Inflammatory macrophage treated with lipopolysaccharide for 1 hour (primary cell): ENCODE data around the gene PRDM2.

Source experiments
- DNase-seq, 2 donors: peaks; one replicate each; pipeline ENCODE4 v3.0.0-alpha.2; 2020 to 2022

The PRDM2 gene

DNA sequence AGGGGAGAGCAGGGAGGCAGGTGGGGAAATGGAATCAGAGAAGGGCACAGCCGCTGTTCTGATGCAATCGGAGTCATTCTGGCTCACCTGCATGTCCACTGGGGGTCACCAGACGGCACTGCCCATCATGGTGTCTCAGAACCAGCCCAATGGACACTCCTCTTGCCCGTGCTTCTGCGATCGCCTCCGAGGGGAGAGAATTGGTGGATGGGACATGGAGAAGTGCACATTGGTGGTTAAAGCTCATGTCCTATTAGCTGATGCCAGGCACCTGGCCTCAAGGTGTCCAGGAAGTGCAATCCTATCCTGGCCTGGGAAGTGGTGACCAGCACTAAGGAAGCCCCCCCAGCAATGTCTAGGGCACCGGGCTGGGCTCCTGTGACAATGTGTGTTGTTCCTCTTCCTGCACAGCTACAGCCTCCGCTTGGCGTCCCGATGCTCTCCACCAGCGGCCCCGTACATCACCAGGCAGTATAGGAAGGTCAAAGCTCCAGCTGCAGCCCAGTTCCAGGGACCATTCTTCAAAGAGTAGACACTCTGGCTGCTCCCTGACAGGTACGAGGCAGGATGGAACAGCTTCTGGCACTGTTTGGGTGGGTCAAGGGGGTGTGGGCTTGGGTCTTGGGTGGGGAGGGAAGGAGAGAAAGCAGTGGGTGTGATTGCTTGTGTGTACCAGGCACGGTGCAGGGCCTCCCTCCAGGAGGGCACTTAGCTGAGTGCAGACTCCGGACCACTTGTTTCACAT is 116.2 kb downstream of the PRDM2 start:
- DNase-seq = no peak

DNA sequence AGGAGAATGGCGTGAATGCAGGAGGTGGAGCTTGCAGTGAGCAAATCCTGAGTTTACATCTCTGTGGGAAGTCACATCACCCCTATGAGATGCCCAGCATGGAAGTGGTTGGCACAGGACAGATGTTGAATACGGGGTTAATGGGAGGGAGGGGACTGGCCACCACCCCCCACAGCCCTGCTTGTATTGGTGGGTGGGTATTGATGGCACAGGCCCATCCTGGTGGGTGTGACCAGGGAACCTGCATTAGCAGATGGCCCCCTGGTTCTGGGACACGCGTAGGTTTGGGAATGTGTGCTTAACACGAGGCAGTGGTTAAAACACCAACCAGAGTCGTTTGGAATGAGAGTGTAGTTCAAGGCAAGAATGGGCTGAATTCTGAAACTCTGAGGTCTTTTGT is 117.9 kb downstream of the PRDM2 start:
- DNase-seq = no peak

DNA sequence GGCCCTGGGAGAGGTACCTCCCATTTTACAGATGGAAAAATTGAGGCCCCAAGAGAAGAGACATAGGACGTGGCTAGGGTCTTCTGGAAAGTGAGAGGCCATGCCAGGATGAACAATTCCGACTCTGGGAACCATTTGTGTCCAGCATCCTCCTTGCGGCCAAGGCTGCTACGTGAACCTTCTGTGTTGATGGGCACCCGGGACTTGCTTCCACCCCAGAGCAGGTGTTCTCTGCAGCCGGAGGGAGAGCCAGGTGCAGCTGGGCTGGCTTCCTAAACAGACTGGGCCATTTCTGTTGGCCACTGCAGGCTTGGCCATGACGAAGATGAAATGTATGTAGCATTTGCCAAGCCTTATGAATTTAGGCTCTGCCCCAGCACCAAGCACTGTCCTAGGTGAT is 118.9 kb downstream of the PRDM2 start:
- no peak for DNase-seq

DNA sequence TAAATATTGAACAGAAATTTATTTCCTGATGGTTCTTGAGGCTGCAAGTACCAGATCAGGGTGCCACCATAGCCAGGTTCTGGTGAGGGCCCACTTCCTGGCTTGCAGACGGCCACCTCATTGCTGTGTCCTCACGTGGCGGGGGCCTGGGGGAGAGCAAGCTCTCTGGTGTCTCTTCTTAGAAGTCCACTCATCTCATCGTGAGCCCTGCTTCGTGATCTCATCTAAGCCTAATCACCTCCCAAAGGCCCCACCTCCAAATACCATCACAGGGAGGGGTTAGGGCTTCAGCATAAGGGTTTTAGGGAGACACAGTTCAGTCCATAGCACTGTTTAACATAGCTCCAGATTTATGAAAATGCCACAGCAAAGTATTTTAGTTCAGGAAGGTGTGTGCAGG is 119.7 kb downstream of the PRDM2 start:
- no peak for DNase-seq

DNA sequence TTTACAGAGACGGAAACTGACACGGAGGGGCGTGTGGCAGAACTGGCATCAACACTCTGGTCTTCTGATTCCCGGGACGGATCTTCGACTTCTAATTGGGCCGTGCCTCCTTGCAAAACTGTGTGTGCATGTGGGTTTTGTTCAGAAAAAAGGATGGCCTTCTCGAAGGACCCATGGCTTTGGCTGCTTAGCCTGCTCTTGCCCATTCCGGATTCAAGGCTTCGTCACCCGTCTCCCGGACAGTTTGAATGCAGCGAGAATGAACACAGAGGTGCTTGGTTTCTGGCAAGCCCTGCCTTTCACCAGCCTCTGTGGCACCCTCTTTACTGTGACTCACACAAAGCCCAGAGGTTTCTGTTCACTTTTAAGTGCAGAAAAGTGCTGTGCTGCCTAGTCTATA is 120.1 kb downstream of the PRDM2 start:
- DNase-seq = no peak

DNA sequence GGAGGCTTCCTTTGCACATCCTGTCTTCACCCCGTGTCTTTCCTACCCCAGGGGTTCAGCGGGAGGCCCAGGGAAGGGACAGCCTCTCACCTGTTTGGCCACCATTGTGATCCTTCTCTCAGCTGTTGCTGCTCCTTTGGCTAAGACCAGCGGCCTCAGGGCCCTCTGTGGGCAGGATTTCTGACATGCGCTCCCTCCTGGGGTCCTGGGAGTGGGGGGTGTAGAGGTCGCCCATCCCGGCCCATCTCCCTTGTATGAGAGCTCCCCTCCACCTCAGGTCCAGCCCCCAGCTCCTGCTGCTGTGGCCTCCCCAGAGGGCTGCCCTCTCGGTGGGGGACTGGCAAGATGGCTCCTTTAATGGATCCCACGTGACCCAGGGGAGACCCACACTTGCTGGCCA is 120.5 kb downstream of the PRDM2 start:
- DNase-seq = no peak

DNA sequence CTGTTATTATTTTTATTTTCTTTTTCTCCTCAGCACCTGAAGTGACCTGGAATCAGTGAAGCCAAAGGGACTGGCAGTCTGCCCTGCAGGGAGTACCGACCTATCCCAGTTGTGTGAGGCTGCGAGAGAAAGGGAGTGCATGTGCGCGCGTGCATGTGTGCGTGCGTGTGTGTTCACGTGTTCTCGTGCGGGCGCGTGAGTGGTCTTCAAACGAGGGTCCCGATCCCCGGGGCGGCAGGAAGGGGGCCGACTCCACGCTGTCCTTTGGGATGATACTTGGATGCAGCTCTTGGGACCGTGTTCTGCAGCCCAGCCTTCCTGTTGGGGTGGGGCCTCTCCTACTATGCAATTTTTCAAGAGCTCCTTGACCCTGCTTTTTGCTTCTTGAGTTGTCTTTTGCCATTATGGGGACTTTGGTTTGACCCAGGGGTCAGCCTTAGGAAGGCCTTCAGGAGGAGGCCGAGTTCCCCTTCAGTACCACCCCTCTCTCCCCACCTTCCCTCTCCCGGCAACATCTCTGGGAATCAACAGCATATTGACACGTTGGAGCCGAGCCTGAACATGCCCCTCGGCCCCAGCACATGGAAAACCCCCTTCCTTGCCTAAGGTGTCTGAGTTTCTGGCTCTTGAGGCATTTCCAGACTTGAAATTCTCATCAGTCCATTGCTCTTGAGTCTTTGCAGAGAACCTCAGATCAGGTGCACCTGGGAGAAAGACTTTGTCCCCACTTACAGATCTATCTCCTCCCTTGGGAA is 123.3 kb downstream of the PRDM2 start:
- DNase-seq = no peak

DNA sequence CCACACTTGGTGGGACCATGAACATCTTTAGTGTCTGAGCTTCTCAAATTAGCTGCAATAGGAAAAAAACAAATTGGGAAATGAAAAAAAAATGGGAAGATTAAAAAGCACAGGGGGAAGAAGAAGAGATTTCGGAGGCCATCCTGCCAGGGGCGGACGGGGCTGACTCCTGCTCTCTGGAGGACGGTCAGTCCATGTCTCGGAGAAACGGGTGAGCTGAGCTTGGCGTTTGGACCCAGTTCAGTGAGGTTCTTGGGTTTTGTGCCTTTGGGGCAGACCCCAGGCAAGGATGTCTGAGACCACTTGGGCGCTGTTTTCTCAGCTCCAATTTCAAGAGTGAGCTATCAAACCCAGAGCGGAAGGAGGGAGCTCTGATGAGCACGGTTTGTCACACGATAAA is 123.9 kb downstream of the PRDM2 start:
- no peak for DNase-seq

DNA sequence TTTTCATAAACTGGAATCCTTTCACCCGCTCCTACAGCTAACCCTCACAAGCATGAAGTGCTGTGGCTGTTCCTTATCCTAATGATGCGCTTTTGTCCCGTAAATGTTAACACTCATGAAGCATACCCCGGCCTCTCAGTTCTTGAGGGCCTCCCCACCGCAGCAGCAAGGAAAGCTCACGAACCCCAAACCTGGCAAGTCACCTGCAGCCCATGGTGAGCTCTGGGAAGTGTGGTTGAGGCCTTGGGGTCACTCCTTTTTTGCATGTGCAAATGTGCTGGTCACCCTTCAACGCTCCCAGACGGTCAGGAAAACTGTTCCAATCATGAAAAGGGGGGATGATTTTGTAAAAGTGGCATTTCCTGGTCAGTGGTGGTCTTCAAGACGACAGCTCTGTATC is 124.6 kb downstream of the PRDM2 start:
- no peak for DNase-seq

DNA sequence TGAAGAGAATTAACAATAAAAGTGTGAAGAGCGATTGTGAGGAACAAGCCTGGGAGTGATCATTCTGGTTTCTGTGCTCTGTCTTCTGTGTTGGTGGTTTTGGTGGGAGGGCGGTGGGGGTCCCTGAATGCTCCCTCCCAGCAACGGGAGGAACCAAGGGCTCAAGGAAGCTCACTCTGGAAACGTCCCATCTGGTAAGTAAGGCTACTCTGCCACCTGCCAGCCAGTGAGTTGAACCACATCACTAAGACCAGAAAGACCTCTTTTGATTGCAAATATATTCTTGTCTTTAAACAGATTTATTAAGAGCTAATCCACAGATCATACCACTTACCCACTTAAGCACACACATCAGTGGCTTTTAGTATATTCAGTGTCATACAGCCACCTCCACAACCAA is 125.0 kb downstream of the PRDM2 start:
- no peak for DNase-seq

DNA sequence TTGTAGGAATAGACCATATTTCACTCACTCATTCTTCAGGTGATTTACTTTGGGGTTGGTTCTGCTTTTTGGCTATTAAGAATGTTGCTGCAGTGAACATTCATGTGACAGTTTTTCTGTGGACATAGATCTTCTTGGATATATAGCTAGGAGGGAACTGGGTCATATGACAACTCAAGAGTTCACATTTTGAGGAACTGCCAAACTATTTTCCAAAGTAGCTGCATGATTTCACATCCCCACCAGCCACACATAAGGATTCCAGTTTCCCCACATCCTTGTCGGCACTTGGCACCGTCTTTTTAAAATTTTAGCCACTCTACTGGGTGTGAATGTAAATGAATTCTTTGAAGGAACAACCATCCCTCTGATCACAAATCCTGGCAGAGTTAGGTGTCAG is 126.0 kb downstream of the PRDM2 start:
- peak; percentile 32 to 74 for DNase-seq

DNA sequence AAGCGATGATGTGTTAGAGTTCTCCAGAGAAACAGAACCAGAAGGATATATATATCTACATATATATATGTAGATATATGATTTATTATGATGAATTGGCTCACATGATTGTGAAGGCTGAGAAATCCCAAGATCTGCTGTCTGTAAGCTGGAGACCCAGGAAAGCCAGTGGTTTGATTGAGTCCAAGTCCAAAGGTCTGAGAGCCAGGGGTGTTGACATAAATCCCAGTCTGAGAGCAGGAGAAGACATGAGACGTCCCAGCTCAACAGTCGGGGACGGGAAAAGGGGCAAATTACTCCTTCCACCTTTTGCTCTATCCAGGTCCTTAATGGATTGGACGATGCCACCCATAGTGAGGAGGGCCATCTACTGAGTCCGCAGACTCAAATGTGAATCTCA is 126.6 kb downstream of the PRDM2 start:
- DNase-seq = no peak

DNA sequence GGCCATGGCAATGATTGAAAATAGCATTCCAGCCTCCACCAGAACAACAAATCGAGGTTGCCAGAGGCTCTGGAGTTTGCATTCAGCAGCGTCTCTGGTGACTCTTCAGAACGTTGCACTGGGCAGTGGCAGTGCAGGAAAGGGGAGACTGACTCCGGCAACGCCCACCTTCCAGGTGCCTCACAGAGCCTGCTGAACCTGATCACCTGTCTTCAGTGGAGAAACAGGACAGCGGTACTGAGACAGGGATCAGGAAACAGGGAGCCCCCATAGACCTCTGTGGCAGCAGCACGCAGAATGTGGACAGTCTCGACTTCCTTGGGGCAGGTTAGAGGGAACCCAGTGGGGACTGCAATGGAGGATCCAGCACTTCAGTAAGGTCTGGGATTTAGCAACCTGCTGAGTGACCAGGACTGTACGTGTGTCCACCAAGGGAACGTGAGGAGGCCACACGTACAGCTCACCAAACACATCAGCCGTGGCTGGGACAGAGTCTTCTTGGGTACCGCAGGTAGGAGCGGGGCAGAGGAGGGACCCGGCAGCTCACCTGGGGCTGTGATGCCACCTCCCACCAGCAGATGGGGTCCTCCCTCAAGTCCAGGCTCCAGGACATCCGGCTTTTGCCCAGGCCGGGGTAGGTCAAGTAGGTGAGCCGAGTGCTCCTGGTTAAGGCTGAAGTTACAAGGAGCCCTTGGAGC is 128.6 kb downstream of the PRDM2 start:
- DNase-seq = no peak

DNA sequence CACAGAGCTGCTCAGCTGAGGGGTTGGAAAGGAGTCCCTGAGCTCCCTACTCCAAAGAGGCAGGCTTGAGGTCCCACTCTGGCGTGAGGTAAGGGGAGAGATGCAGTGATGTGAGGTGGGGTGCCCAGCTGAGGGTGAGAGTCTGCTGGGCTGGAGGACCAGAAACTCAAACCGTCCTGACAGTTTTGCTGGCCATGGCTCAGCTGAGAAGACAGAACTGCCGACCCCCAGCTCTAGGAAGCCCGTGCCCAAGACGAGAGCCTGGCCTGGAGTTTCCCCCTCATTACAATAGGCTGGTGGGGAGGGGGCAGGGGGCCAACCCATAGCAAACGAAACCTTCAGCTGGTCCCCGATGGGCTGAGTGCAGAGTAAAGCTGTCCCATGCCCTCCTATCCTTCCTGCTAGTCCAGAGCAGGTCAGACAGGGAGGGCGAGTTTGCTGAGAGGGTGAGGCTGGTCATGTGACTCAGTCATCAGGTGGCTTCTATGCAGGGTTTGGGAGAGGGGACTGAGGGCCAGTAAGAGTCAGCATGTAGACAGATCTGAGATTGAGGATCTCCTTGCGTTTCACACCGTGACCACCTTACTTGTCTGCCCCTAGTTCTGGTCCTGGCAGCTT is 129.3 kb downstream of the PRDM2 start:
- DNase-seq = no peak

DNA sequence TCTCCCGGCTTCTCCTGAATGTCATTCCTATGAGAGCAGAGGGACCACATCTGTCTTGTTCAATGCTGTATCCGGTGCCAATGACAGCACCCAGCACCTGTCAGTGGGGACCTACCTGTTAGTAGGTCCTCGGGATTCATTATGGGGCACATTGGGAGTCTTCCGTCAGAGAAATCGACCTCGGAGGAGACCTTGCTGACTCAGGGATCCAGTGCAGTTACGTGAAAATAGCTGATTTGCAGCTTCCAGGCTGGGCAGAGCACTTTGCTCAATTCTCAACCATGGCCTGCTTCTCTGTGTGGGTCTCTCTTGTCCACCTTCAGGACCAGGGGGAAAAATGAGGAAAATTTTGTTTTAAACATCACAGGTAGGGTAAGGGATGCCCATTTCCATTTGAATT is 130.2 kb downstream of the PRDM2 start:
- no peak for DNase-seq

DNA sequence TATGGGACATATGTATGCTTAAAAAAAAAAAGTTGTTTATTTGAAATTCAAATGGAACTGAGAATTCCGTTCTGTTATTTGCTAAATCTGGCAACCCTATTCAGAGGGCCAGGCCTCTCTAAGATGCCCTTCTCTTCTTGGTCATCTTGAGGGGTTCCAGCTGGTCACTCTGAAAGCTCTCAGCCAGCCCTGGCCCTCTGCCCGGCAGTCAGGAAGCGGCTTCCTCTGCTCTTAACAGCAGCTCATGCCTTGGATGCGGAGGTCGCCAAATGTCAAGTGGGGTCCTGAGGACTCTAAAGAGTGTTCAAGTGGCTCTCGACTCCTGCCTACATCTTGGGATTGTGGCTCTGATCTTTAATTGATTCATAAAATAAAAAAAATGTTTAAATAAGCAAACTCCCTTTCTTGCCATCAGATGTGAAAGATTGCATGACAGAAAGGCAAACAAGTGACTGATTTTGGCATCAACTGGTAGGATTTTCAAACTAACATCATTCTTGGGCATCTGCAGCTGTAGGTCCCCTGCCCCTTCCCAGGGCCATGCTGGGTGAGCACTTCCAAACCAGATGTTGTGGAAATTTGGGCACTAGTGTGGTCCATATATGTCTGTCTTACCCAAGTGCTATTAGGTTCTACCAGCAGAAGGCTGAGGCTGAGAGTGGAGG is 130.8 kb downstream of the PRDM2 start:
- DNase-seq = no peak

DNA sequence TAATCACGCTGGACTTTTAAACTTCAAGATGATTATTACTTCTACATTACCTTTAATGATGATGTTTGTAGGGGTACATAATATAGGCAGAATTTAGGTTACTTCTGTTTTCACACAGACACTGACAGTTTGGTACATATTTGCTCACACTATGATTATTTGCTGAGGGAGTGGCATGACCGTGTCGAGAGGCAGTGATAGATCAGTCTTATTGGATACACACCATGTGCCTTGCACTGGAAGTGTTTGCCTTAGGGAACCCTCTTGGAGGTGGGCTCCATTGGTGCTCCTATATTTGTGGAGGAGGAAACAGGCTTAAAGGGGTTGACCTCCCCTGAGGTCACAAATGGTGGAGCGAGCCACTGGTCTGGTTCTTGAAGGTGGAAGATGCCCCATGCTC is 132.1 kb downstream of the PRDM2 start:
- DNase-seq = no peak

DNA sequence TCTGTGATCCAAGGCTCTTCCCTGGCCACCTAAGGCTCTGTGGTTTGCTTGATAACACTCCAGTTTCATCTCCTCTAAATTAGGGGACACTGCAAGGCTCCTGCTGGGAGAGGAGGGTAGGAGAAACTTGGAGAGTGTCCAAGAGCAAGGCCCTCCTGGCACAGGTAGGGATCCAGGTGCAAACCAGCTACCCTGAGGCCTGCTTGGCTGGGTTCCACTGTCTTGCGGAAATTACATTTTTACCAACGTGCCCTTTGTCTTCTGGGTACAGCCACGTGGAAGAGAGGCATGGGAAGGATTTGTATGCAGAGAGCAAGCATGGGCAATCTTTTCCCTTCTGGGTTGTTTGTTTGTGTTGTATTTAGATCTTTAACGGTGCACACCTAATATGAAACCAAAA is 132.5 kb downstream of the PRDM2 start:
- no peak for DNase-seq

DNA sequence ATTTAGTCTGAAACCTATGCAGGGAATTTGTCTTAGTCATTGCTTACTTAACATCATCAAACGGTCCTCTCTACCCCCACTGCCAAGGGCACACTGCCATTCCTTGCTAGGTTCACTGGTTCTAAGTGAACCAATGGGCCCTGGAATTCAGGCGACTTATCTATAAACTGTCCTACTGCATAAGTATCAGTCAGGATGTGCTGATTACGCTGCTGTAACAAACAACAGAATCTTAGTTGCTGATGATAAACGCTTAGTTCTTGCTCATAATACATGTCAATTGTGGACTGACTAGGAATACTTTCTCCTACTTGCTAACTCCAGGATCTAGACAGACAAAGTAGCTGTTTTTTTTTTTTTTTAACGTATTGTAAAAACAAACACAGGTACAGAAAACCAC is 136.1 kb downstream of the PRDM2 start:
- DNase-seq = no peak

DNA sequence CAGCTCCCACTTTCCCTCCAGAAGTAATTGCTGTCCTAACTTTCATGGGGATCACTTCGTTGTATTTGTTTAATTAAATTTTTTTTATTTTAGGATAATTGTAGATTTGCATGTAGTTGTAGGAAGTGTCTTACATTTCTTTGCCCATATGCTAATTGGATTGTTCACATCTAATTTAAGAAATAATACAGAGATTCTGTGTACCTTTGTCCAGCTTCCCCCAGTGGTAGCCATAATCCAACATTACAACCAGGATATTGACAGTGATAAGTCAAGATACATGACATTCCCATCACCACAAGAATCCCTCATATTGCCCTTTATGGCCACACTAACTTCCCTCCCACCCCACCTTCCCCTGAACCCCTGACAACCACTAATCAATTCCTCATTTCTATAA is 136.6 kb downstream of the PRDM2 start:
- DNase-seq = no peak

DNA sequence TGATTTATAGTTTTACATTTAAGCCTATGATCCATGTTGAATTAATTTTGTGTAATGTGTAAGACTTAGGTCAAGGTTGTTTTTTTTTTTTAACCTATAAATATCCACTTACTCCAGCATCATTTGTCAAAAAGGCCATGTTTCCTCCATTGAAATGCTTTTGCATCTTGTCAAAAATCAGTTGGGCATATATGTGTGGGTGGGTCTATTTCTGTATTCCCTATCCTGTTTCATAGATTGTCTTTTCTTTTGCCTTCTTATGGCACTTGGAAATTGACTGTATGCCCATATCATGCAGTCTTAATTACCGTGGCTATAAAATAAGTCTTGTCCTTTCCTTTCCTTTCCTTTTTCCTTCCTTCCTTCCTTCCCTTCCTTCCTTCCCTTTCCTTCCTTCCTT is 138.2 kb downstream of the PRDM2 start:
- DNase-seq = no peak

DNA sequence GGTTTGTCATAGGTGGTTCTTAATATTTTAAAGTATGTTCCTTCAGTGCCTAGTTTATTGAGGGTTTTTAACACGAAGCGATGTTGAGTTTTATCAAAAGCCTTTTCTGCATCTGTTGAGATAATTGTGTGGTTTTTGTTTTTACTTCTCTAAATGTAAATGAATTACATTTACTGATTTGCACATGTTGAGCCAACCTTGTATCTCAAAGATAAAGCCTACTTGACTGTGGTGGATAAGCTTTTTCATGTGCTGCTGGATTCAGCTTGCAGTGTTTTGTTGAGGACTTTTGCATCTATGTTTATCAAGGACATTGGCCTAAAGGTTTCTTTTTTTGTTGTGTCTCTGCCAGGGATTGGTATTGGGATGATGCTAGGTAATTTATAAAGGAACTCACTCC is 142.5 kb downstream of the PRDM2 start:
- no peak for DNase-seq

DNA sequence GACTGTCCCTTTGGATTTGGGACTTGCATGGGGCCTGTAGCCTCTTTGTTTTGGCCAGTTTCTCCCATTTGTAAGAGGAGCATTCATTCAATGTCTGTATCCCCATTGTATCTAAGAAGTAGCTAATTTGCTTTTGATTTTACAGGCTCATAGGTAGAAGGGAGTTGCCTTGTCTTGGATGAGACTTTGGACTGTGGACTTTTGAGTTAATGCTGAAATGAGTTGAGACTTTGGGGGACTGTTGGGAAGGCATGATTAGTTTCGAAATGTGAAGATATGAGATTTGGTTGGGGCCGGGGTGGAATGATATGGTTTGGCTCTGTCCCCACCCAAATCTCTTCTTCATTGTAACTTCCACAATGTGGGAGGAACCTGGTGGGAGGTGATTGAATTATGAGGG is 151.7 kb downstream of the PRDM2 start:
- DNase-seq = no peak
